OCI-LY7 (cell line): ENCODE results near the gene NLGN4X. TPM values are rescaled to one million over a fixed set of nuclear protein-coding genes. Genes with fewer than 3 reads are reported as not detected.

ENCODE experiments used
- BruUV-seq: library from RNA; stranded (reverse); fragments of 400-500 nt; replicated peaks from 2 replicates; lab custom pipeline; 2021; lab: Mats Ljungman, UMichigan
- CTCF ChIA-PET: fragments of 300-600 bp; sonication (Branson Sonifier 250); formaldehyde crosslinking; loops from one replicate; lab custom pipeline; 2022; ENCODE audit warnings: antibody characterized with exemption; ENCODE audit not compliant: unreplicated experiment; lab: Charles Lee
- POLR2A ChIA-PET: fragments of 300-600 bp; sonication (Branson Sonifier 250); formaldehyde crosslinking; loops from one replicate; lab custom pipeline; 2022; ENCODE audit warnings: antibody characterized with exemption; lab: Charles Lee
- DNase-seq: peaks from one replicate; pipeline ENCODE4 v3.0.0-alpha.2; 2015; ENCODE audit warnings: low spot score
- H2AFZ ChIP-seq: fragments of 200-600 bp; sonication (generic), shearing (Covaris generic); 2 replicates; pipeline ENCODE4 v1.6.1; 2014; ENCODE audit warnings: mild to moderate bottlenecking, antibody characterized with exemption, low read length, moderate library complexity
- H3K27ac ChIP-seq: fragments of 200-600 bp; sonication (generic); 2 replicates; pipeline ENCODE4 v1.5.1; 2014; ENCODE audit warnings: mixed run types, low read depth, mild to moderate bottlenecking, moderate library complexity, low read length, inconsistent platforms; ENCODE audit not compliant: poor library complexity, severe bottlenecking
- H3K36me3 ChIP-seq: fragments of 200-600 bp; sonication (generic); 2 replicates; pipeline ENCODE4 v1.6.1; 2014; ENCODE audit warnings: mild to moderate bottlenecking, antibody characterized with exemption, low read length, moderate library complexity, mixed read lengths; ENCODE audit not compliant: insufficient read depth
- H3K4me1 ChIP-seq: fragments of 200-600 bp; sonication (generic); 2 replicates; pipeline ENCODE4 v1.5.1; 2014; ENCODE audit warnings: mild to moderate bottlenecking, low read length; ENCODE audit not compliant: insufficient read depth, poor library complexity, severe bottlenecking
- H3K4me2 ChIP-seq: fragments of 200-600 bp; sonication (generic); 2 replicates; pipeline ENCODE4 v1.6.1; 2014; ENCODE audit warnings: mild to moderate bottlenecking, low read length
- H3K4me3 ChIP-seq: fragments of 200-600 bp; sonication (generic); 2 replicates; pipeline ENCODE4 v1.5.1; 2014; ENCODE audit warnings: mild to moderate bottlenecking, low read depth, low read length; ENCODE audit not compliant: poor library complexity, severe bottlenecking
- H3K79me2 ChIP-seq: fragments of 200-600 bp; sonication (generic); 2 replicates; pipeline ENCODE4 v1.6.1; 2016; ENCODE audit warnings: low read depth, mild to moderate bottlenecking, low read length, moderate library complexity, mixed read lengths; ENCODE audit not compliant: insufficient read depth
- H3K9me2 ChIP-seq: fragments of 200-600 bp; sonication (generic); 2 replicates; pipeline ENCODE4 v1.6.1; 2016; ENCODE audit warnings: mild to moderate bottlenecking, low read length, mixed read lengths; ENCODE audit not compliant: insufficient read depth
- H3K9me3 ChIP-seq: fragments of 200-600 bp; sonication (generic); 2 replicates; pipeline ENCODE4 v1.6.1; 2014; ENCODE audit warnings: mild to moderate bottlenecking, mixed run types, low read length, mixed read lengths
- H4K20me1 ChIP-seq: fragments of 200-600 bp; sonication (generic); 2 replicates; pipeline ENCODE4 v1.6.1; 2014; ENCODE audit warnings: mild to moderate bottlenecking, antibody characterized with exemption, low read length, moderate library complexity, mixed read lengths; ENCODE audit not compliant: insufficient read depth
- CTCF ChIP-seq: fragments of 200-600 bp; sonication (generic); conservative IDR thresholded peaks from 2 replicates; pipeline ENCODE4 v1.5.1; 2014; ENCODE audit warnings: mild to moderate bottlenecking, antibody characterized with exemption, low read length, moderate library complexity, mixed read lengths
- EZH2phosphoT487 ChIP-seq: fragments of 200-600 bp; sonication (generic); IDR thresholded peaks from 2 replicates; pipeline ENCODE4 v1.6.1; 2018; ENCODE audit warnings: low read depth, borderline replicate concordance, mild to moderate bottlenecking, mixed run types, antibody characterized with exemption, low read length, moderate library complexity, mixed read lengths
- intact Hi-C: fragments of 100-400 bp; cut with micrococcal nuclease; formaldehyde crosslinking; loops from one replicate; pipeline ENCODE4 v1.10.0; 2022; ENCODE audit not compliant: unreplicated experiment
- total RNA-seq, 2 experiments: library from RNA; depleted of rRNA in 1 of 2; stranded (reverse); fragments of >200 nt in 1 of 2; shearing (Covaris generic) in 1 of 2; gene quantifications; 2 replicates each; pipeline ENCODE4 v1.2.3, GENCODE V29; 2014 to 2022

Gene NLGN4X
- total RNA-seq, 2 experiments from 2014 or later = 0.55 TPM; not detected in 1

GRCh38 chrX:5979338-5979737, 249.3 kb downstream of the NLGN4X start:
- intact Hi-C loops = no loop called here
- Histone ChIP-seq H3K4me3 (no peak overlapping the region), H3K27ac (no peak overlapping the region), H3K4me1 (no peaks in the 10 kb centered on the region), H3K9me2 (no peaks in the 10 kb centered on the region), H2AFZ (no peak overlapping the region), H3K36me3 (no peaks in the 10 kb centered on the region), H3K79me2 (no peaks in the 10 kb centered on the region), H3K4me2 (no peak overlapping the region), H4K20me1 (no peaks in the 10 kb centered on the region), H3K9me3 (no peaks in the 10 kb centered on the region)
- ChIA-PET CTCF (no interaction called here), POLR2A (no interaction called here)
- no peak for DNase-seq
- BruUV-seq = no TSS peak
- TF ChIP-seq EZH2phosphoT487 (no peak), CTCF (no peak)

GRCh38 chrX:5976332-5976731, 252.3 kb downstream of the NLGN4X start:
- Histone ChIP-seq H3K4me1 (no peaks in the 10 kb centered on the region), H3K9me2 (no peaks in the 10 kb centered on the region), H3K4me2 (no peak overlapping the region), H3K79me2 (no peaks in the 10 kb centered on the region), H3K9me3 (no peaks in the 10 kb centered on the region), H2AFZ (no peak overlapping the region), H3K27ac (no peak overlapping the region), H4K20me1 (no peaks in the 10 kb centered on the region), H3K4me3 (no peak overlapping the region), H3K36me3 (no peaks in the 10 kb centered on the region)
- ChIA-PET POLR2A (no interaction called here), CTCF (no interaction called here)
- no TSS peak for BruUV-seq
- intact Hi-C loops = no loop called here
- TF ChIP-seq EZH2phosphoT487 = no peak
- TF ChIP-seq CTCF = no peak
- DNase-seq = no peak

GRCh38 chrX:5971300-5971699, 257.4 kb downstream of the NLGN4X start:
- DNase-seq = no peak
- H3K9me3 ChIP-seq = no peaks in the 10 kb centered on the region
- H3K4me2 ChIP-seq = no peak overlapping the region
- ChIA-PET CTCF (no interaction called here), POLR2A (interaction anchor here (0.5 to 0.7 kb wide), 2 partner anchors 285 to 1253 kb away, joined by 3 to 7 read pairs; no protein-coding TSS in a partner anchor)
- H3K4me1 ChIP-seq = no peaks in the 10 kb centered on the region
- no peak overlapping the region for H3K27ac ChIP-seq
- H3K9me2 ChIP-seq = no peaks in the 10 kb centered on the region
- H2AFZ ChIP-seq = no peak overlapping the region
- no TSS peak for BruUV-seq
- H3K79me2 ChIP-seq = no peaks in the 10 kb centered on the region
- H4K20me1 ChIP-seq = no peaks in the 10 kb centered on the region
- intact Hi-C loops = no loop called here
- H3K36me3 ChIP-seq = no peaks in the 10 kb centered on the region
- H3K4me3 ChIP-seq = no peak overlapping the region
- TF ChIP-seq CTCF = no peak
- no peak for TF ChIP-seq EZH2phosphoT487
